Lower leg skin (tissue), 4 donors: ENCODE results near the gene COL4A1. TPM values are rescaled to one million over a fixed set of nuclear protein-coding genes. Genes with fewer than 3 reads are reported as not detected.

Source experiments
- DNase-seq, 2 donors: peaks; one replicate each; pipeline ENCODE4 v3.0.0-alpha.2; 2019; ENCODE audit warnings: low spot score in 2 of 2
- H3K4me3 ChIP-seq: fragments of 200-600 bp; sonication (generic); 2 replicates; pipeline ENCODE4 v1.5.1; 2017; ENCODE audit warnings: mild to moderate bottlenecking, low read depth; ENCODE audit not compliant: poor library complexity, severe bottlenecking
- POLR2A ChIP-seq, 2 donors: fragments of 450-650 bp; IDR thresholded peaks; one replicate each; pipeline ENCODE4 v1.6.1; 2016 to 2017; ENCODE audit warnings: antibody characterized with exemption in 2 of 2, mild to moderate bottlenecking in 1 of 2, moderate library complexity in 1 of 2
- WGBS, 2 donors: methylation state at CpG; one replicate each; pipeline ENCODE4 v1.1.5; 2018; 5-methylcytosine and 5-hydroxymethylcytosine counted together
- intact Hi-C: fragments of 100-400 bp; cut with DNase I; formaldehyde crosslinking; loops from one replicate; pipeline ENCODE4 v1.15.0; 2023; ENCODE audit warnings: low total_unique reads
- total RNA-seq, 4 donors: library from RNA; depleted of rRNA; stranded (reverse); fragments of >200 nt; gene quantifications; one replicate each; pipeline ENCODE4 v1.1.0, GENCODE V29; 2016
- TF ChIP-seq, protein P1 (sequence below), 3 donors: fragments of 450-650 bp; IDR thresholded peaks; one replicate each; pipeline ENCODE4 v1.5.1; 2016; ENCODE audit warnings: antibody characterized with exemption in 3 of 3, mild to moderate bottlenecking in 3 of 3, moderate library complexity in 2 of 3

The COL4A1 gene
- total RNA-seq, 4 donors from 2014 or later, result 41.0 to 105 (median 56.7) TPM

DNA sequence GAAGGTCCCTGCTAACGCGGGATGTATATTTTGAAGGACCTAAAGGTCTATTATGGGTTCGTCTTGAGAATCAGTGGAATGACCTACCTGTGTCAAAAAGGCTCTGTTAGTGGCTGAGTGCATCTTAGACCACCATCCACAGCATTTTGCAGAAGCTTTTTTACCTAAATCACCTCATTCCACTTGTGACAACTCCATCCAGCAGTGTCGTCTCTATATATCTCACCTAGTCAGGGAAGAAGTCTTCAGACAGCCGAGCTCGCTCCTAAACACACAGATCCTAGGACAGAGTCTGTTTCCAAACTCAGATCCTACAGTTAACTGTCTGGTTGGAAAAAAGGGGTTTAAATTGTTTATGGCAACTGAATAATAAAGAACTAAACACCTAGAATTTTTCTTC lies 33.7 kb downstream of the COL4A1 start:
- WGBS, 2 donors, result 83 to 85% methylated on average over 6 of the region's 6 CpGs
- intact Hi-C loops, result no loop called here
- H3K4me3 ChIP-seq, result no peak overlapping the region
- TF ChIP-seq, protein P1, sequence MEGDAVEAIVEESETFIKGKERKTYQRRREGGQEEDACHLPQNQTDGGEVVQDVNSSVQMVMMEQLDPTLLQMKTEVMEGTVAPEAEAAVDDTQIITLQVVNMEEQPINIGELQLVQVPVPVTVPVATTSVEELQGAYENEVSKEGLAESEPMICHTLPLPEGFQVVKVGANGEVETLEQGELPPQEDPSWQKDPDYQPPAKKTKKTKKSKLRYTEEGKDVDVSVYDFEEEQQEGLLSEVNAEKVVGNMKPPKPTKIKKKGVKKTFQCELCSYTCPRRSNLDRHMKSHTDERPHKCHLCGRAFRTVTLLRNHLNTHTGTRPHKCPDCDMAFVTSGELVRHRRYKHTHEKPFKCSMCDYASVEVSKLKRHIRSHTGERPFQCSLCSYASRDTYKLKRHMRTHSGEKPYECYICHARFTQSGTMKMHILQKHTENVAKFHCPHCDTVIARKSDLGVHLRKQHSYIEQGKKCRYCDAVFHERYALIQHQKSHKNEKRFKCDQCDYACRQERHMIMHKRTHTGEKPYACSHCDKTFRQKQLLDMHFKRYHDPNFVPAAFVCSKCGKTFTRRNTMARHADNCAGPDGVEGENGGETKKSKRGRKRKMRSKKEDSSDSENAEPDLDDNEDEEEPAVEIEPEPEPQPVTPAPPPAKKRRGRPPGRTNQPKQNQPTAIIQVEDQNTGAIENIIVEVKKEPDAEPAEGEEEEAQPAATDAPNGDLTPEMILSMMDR (IDR thresholded peaks at IDR 0.05), result no peak
- no peak for TF ChIP-seq POLR2A (IDR thresholded peaks at IDR 0.05)
- DNase-seq, result peak in 1 of 2 donors; percentile 57

GRCh38 chr13:110272651-110273050 lies 34.3 kb downstream of the COL4A1 start:
- WGBS, 2 donors, result 90 to 92% methylated on average over 6 of the region's 6 CpGs
- peak; percentile 9 to 53 for DNase-seq
- no peak for TF ChIP-seq POLR2A (IDR thresholded peaks at IDR 0.05)
- TF ChIP-seq, protein P1 (IDR thresholded peaks at IDR 0.05), result no peak
- no peak overlapping the region for H3K4me3 ChIP-seq
- intact Hi-C loops, result no loop called here

GRCh38 chr13:110272227-110272626 lies 34.7 kb downstream of the COL4A1 start:
- DNase-seq, result peak; percentile 7 to 21
- intact Hi-C loops, result no loop called here
- H3K4me3 ChIP-seq, result no peak overlapping the region
- TF ChIP-seq POLR2A (IDR thresholded peaks at IDR 0.05), result no peak
- TF ChIP-seq, protein P1 (IDR thresholded peaks at IDR 0.05), result no peak
- WGBS, 2 donors, result 90 to 96% methylated on average over 5 of the region's 5 CpGs

DNA sequence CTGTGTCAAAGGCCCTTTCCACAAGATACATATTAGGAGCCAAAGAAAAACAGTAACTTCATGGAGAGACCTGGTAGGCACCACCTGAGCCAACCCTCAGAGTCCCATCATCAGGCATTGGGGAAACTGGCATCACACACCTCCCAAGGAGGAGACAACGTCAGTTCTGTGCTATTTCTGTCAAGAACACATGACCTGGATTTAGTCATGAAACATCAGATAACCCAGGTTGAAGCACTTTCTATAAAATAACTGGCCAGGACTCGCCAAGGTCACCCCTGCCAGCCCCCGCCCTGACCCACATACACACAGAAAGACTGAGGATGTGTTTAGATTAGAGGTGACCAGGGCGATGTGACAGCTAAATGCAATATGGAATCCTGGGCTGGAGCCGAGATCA lies 35.6 kb downstream of the COL4A1 start:
- no peak overlapping the region for H3K4me3 ChIP-seq
- 77 to 79% methylated on average over 5 of the region's 5 CpGs for WGBS, 2 donors
- peak; percentile 11 to 77 for DNase-seq
- TF ChIP-seq, protein P1 (IDR thresholded peaks at IDR 0.05), result no peak
- TF ChIP-seq POLR2A (IDR thresholded peaks at IDR 0.05), result no peak
- intact Hi-C loops, result no loop called here

GRCh38 chr13:110270507-110270906 lies 36.5 kb downstream of the COL4A1 start:
- H3K4me3 ChIP-seq, result no peak overlapping the region
- peak; percentile 9 to 58 for DNase-seq
- 80 to 81% methylated on average over 7 of the region's 7 CpGs for WGBS, 2 donors
- intact Hi-C loops, result no loop called here
- TF ChIP-seq, protein P1 (IDR thresholded peaks at IDR 0.05), result no peak
- TF ChIP-seq POLR2A (IDR thresholded peaks at IDR 0.05), result no peak

DNA sequence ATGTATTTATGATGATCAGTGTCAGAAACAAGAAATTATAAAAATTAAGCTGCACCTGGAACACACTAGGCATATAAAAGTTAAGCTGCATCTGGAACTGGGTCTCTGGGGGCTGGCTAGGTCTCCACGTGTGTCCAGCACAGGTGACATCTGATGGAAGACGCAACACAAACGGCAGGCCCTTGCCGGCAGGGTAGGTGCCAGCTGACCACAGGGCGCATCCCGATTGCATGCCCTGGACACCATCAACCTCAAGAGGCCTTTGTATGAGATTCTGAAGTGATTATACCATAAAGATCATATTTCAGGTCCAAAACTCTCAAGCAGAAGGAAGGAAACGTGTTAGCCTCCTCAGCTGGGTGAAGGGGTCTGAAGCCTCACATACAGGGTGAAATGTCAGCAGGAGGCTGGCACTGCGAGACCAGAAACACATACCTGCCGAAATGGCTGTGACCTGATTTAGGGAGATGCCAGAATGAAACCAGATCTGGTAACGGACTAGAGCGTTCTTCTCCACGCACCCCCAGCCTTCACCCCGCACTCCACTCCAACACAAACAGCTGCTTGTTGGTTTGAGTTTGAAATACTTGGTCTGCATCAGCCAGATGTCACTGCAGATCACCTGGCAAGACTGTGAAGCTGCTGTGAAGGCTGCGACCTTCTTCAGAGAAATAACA lies 37.3 kb downstream of the COL4A1 start:
- intact Hi-C loops, result no loop called here
- DNase-seq, result peak; percentile 10 to 76
- WGBS, 2 donors, result 89 to 92% methylated on average over 14 of the region's 14 CpGs
- H3K4me3 ChIP-seq, result no peak overlapping the region
- TF ChIP-seq POLR2A (IDR thresholded peaks at IDR 0.05), result no peak
- TF ChIP-seq, protein P1 (IDR thresholded peaks at IDR 0.05), result no peak
